HEK293 (cell line): ENCODE results near the gene MDFIC.

ENCODE experiments used
- CTCF ChIA-PET: fragments of 350-600 bp; formaldehyde crosslinking; extraction: SDS; loops from one replicate; lab custom pipeline; 2021; ENCODE audit warnings: antibody characterized with exemption; lab: Yijun Ruan, JAX
- POLR2A ChIA-PET: fragments of 300-600 bp; formaldehyde crosslinking; extraction: SDS; loops from one replicate; lab custom pipeline; 2020; ENCODE audit warnings: antibody characterized with exemption, inconsistent platforms; lab: Yijun Ruan, JAX
- H3K27ac ChIP-seq: fragments of 200-500 bp; sonication (Bioruptor generic); 2 replicates; pipeline ENCODE4 v1.5.1; 2014; ENCODE audit warnings: low read depth, low read length, control low read depth, inconsistent platforms; ENCODE audit errors: extremely low read depth
- H3K36me3 ChIP-seq, 2 experiments: fragments of 200-500 bp in 1 of 2; sonication (Bioruptor generic) in 1 of 2; 1 replicate in 1 of 2; 2 replicates in 1 of 2; pipeline ENCODE4 v1.5.1; 2014 to 2017; ENCODE audit warnings: inconsistent platforms in 2 of 2, low read length in 2 of 2; ENCODE audit not compliant: control insufficient read depth in 2 of 2, insufficient read depth in 1 of 2
- H3K4me1 ChIP-seq: fragments of 200-500 bp; sonication (Bioruptor generic); 2 replicates; pipeline ENCODE4 v1.5.1; 2014; ENCODE audit warnings: mild to moderate bottlenecking, low read length, inconsistent platforms; ENCODE audit not compliant: control insufficient read depth, insufficient read depth
- H3K4me3 ChIP-seq: 2 replicates; pipeline ENCODE4 v1.5.1; 2011; ENCODE audit warnings: low read depth, mild to moderate bottlenecking, control low read depth, low read length, moderate library complexity
- H3K9me3 ChIP-seq: fragments of 200-500 bp; sonication (Bioruptor generic); 2 replicates; pipeline ENCODE4 v1.5.1; 2014; ENCODE audit warnings: low read depth, low read length, inconsistent platforms; ENCODE audit not compliant: control insufficient read depth, insufficient read depth
- GLI2 ChIP-seq: fragments of 450-650 bp; formaldehyde crosslinking; IDR thresholded peaks from 2 replicates; pipeline ENCODE4; 2017; ENCODE audit warnings: missing biosample characterization, missing genetic modification characterization, low read depth, borderline replicate concordance
- GLIS1 ChIP-seq: fragments of 450-650 bp; formaldehyde crosslinking; IDR thresholded peaks from 2 replicates; pipeline ENCODE4 v1.5.1; 2016; ENCODE audit warnings: missing biosample characterization, missing genetic modification characterization
- MEIS1 ChIP-seq: sonication (generic); formaldehyde crosslinking; IDR thresholded peaks from 2 replicates; pipeline ENCODE4 v1.8.1; 2022; ENCODE audit warnings: missing genetic modification reagents, mild to moderate bottlenecking, borderline replicate concordance
- PRDM1 ChIP-seq: fragments of 450-650 bp; formaldehyde crosslinking; IDR thresholded peaks from 2 replicates; pipeline ENCODE4; 2016; ENCODE audit warnings: missing biosample characterization, missing genetic modification characterization
- ZFP69B ChIP-seq: fragments of 450-650 bp; formaldehyde crosslinking; IDR thresholded peaks from 2 replicates; pipeline ENCODE4 v1.5.1; 2016; ENCODE audit warnings: missing biosample characterization, missing genetic modification characterization
- ZNF138 ChIP-seq: fragments of 450-650 bp; formaldehyde crosslinking; IDR thresholded peaks from 2 replicates; pipeline ENCODE4 v1.5.1; 2016; ENCODE audit warnings: missing biosample characterization, missing genetic modification characterization, borderline replicate concordance
- ZNF23 ChIP-seq: fragments of 450-650 bp; formaldehyde crosslinking; IDR thresholded peaks from 2 replicates; pipeline ENCODE4 v1.5.1; 2016; ENCODE audit warnings: missing biosample characterization, missing genetic modification characterization, borderline replicate concordance
- ZNF510 ChIP-seq: fragments of 450-650 bp; formaldehyde crosslinking; IDR thresholded peaks from 2 replicates; pipeline ENCODE4 v1.5.1; 2018; ENCODE audit warnings: mild to moderate bottlenecking, missing genetic modification characterization, missing biosample characterization; ENCODE audit not compliant: insufficient replicate concordance
- ZNF530 ChIP-seq: fragments of 450-650 bp; formaldehyde crosslinking; IDR thresholded peaks from 2 replicates; pipeline ENCODE4 v1.5.1; 2016; ENCODE audit warnings: low read depth, missing biosample characterization, missing genetic modification characterization
- ZNF555 ChIP-seq: fragments of 450-650 bp; formaldehyde crosslinking; conservative IDR thresholded peaks from 2 replicates; pipeline ENCODE4 v1.5.1; 2017; ENCODE audit warnings: missing biosample characterization, mild to moderate bottlenecking, missing genetic modification characterization, inconsistent platforms
- ZNF561 ChIP-seq: fragments of 450-650 bp; IDR thresholded peaks from 2 replicates; pipeline ENCODE4 v1.5.1; 2018; ENCODE audit warnings: missing biosample characterization, missing genetic modification characterization, borderline replicate concordance
- ZNF600 ChIP-seq: fragments of 450-650 bp; formaldehyde crosslinking; IDR thresholded peaks from 2 replicates; pipeline ENCODE4 v1.5.1; 2016; ENCODE audit warnings: missing biosample characterization, missing genetic modification characterization
- ZNF776 ChIP-seq: fragments of 450-650 bp; formaldehyde crosslinking; IDR thresholded peaks from 2 replicates; pipeline ENCODE4 v1.5.0; 2017; ENCODE audit warnings: missing biosample characterization, missing genetic modification characterization, borderline replicate concordance
- ZSCAN16 ChIP-seq: fragments of 450-650 bp; formaldehyde crosslinking; IDR thresholded peaks from 2 replicates; pipeline ENCODE4 v1.5.1; 2016; ENCODE audit warnings: missing biosample characterization, missing genetic modification characterization
- TF ChIP-seq, protein P1 (sequence below): fragments of 450-650 bp; formaldehyde crosslinking; IDR thresholded peaks from 2 replicates; pipeline ENCODE4 v1.5.1; 2016; ENCODE audit warnings: missing biosample characterization, missing genetic modification characterization, borderline replicate concordance
- TF ChIP-seq, protein P2 (sequence below): fragments of 450-650 bp; formaldehyde crosslinking; IDR thresholded peaks from 2 replicates; pipeline ENCODE4 v1.5.0; 2017; ENCODE audit warnings: missing biosample characterization, missing genetic modification characterization, borderline replicate concordance
- TF ChIP-seq, protein P3 (sequence below): fragments of 450-650 bp; formaldehyde crosslinking; IDR thresholded peaks from 2 replicates; pipeline ENCODE4 v1.5.1; 2017; ENCODE audit warnings: missing biosample characterization, missing genetic modification characterization
- TF ChIP-seq, protein P4 (sequence below): fragments of 450-650 bp; formaldehyde crosslinking; IDR thresholded peaks from 2 replicates; pipeline ENCODE4 v1.5.1; 2016; ENCODE audit warnings: missing biosample characterization, missing genetic modification characterization, borderline replicate concordance

Gene MDFIC

DNA sequence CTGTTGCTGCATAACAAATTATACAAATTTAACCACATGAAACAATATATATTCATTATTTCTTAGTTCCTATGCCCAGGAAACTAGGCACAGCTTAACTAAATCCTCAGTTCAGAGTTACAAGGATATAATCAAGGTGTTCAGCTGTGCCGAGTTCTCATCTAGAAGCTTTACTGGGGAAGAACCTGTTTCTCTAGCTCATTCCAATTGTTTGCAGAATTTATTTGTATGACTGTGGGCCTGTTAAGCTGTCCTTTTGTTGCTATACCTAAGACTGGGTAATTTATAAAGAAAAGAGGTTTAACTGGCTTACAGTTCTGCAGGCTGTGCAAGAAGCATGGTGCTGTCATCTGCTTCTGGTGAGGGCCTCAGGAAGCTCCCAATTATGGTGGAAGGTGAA is 21.8 kb upstream of the MDFIC start:
- no peak overlapping the region for H3K4me3 ChIP-seq
- CTCF ChIA-PET = interaction anchor here (0.6 kb wide), 1 partner anchor 350 kb away, joined by 4 read pairs; no protein-coding TSS in a partner anchor
- no peaks in the 10 kb centered on the region for H3K4me1 ChIP-seq
- H3K27ac ChIP-seq = no peak overlapping the region
- TF ChIP-seq MEIS1 (CRISPR knock-in tag) = no peak
- TF ChIP-seq, protein P1, sequence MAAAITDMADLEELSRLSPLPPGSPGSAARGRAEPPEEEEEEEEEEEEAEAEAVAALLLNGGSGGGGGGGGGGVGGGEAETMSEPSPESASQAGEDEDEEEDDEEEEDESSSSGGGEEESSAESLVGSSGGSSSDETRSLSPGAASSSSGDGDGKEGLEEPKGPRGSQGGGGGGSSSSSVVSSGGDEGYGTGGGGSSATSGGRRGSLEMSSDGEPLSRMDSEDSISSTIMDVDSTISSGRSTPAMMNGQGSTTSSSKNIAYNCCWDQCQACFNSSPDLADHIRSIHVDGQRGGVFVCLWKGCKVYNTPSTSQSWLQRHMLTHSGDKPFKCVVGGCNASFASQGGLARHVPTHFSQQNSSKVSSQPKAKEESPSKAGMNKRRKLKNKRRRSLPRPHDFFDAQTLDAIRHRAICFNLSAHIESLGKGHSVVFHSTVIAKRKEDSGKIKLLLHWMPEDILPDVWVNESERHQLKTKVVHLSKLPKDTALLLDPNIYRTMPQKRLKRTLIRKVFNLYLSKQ (tag by site-specific recombination) = no peak
- TF ChIP-seq ZNF510 = no peak
- no peak for TF ChIP-seq GLI2 (tag by site-specific recombination)
- TF ChIP-seq ZNF600 (tag by site-specific recombination) = no peak
- TF ChIP-seq ZNF776 (tag by site-specific recombination) = no peak
- TF ChIP-seq GLIS1 (tag by site-specific recombination) = no peak
- TF ChIP-seq, protein P2, sequence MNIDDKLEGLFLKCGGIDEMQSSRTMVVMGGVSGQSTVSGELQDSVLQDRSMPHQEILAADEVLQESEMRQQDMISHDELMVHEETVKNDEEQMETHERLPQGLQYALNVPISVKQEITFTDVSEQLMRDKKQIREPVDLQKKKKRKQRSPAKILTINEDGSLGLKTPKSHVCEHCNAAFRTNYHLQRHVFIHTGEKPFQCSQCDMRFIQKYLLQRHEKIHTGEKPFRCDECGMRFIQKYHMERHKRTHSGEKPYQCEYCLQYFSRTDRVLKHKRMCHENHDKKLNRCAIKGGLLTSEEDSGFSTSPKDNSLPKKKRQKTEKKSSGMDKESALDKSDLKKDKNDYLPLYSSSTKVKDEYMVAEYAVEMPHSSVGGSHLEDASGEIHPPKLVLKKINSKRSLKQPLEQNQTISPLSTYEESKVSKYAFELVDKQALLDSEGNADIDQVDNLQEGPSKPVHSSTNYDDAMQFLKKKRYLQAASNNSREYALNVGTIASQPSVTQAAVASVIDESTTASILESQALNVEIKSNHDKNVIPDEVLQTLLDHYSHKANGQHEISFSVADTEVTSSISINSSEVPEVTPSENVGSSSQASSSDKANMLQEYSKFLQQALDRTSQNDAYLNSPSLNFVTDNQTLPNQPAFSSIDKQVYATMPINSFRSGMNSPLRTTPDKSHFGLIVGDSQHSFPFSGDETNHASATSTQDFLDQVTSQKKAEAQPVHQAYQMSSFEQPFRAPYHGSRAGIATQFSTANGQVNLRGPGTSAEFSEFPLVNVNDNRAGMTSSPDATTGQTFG = no peak
- no peak for TF ChIP-seq ZSCAN16
- TF ChIP-seq, protein P3, sequence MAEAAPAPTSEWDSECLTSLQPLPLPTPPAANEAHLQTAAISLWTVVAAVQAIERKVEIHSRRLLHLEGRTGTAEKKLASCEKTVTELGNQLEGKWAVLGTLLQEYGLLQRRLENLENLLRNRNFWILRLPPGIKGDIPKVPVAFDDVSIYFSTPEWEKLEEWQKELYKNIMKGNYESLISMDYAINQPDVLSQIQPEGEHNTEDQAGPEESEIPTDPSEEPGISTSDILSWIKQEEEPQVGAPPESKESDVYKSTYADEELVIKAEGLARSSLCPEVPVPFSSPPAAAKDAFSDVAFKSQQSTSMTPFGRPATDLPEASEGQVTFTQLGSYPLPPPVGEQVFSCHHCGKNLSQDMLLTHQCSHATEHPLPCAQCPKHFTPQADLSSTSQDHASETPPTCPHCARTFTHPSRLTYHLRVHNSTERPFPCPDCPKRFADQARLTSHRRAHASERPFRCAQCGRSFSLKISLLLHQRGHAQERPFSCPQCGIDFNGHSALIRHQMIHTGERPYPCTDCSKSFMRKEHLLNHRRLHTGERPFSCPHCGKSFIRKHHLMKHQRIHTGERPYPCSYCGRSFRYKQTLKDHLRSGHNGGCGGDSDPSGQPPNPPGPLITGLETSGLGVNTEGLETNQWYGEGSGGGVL (tag by site-specific recombination) = no peak
- TF ChIP-seq ZNF530 = no peak
- no peak for TF ChIP-seq ZNF138 (tag by site-specific recombination)
- no peak for TF ChIP-seq ZNF555 (tag by site-specific recombination)
- no peak for TF ChIP-seq ZNF561 (tag by site-specific recombination)
- TF ChIP-seq PRDM1 (tag by site-specific recombination) = no peak
- TF ChIP-seq ZFP69B = no peak
- TF ChIP-seq, protein P4, sequence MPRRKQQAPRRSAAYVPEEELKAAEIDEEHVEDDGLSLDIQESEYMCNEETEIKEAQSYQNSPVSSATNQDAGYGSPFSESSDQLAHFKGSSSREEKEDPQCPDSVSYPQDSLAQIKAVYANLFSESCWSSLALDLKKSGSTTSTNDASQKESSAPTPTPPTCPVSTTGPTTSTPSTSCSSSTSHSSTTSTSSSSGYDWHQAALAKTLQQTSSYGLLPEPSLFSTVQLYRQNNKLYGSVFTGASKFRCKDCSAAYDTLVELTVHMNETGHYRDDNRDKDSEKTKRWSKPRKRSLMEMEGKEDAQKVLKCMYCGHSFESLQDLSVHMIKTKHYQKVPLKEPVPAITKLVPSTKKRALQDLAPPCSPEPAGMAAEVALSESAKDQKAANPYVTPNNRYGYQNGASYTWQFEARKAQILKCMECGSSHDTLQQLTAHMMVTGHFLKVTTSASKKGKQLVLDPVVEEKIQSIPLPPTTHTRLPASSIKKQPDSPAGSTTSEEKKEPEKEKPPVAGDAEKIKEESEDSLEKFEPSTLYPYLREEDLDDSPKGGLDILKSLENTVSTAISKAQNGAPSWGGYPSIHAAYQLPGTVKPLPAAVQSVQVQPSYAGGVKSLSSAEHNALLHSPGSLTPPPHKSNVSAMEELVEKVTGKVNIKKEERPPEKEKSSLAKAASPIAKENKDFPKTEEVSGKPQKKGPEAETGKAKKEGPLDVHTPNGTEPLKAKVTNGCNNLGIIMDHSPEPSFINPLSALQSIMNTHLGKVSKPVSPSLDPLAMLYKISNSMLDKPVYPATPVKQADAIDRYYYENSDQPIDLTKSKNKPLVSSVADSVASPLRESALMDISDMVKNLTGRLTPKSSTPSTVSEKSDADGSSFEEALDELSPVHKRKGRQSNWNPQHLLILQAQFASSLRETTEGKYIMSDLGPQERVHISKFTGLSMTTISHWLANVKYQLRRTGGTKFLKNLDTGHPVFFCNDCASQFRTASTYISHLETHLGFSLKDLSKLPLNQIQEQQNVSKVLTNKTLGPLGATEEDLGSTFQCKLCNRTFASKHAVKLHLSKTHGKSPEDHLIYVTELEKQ (tag by site-specific recombination) = no peak
- no peak for TF ChIP-seq ZNF23 (tag by site-specific recombination)
- no peaks in the 10 kb centered on the region for H3K36me3 ChIP-seq
- no peaks in the 10 kb centered on the region for H3K9me3 ChIP-seq
- POLR2A ChIA-PET = no interaction called here
